HepG2 (cell line): ENCODE measurements around the gene BCL2L1. TPM values are rescaled to one million over a fixed set of nuclear protein-coding genes. Genes with fewer than 3 reads are reported as not detected.

Experiments
- CHD2 ChIP-seq: IDR thresholded peaks from 2 replicates; pipeline ENCODE4 v1.6.1; 2011; ENCODE audit warnings: low read depth, low read length, improper control_type of control experiment
- IKZF1 ChIP-seq: fragments of 450-650 bp; IDR thresholded peaks from 2 replicates; pipeline ENCODE4 v1.7.1; 2016
- NR0B2 ChIP-seq: sonication (generic); formaldehyde crosslinking; IDR thresholded peaks from 2 replicates; pipeline ENCODE4 v1.4.0; 2020; ENCODE audit warnings: mild to moderate bottlenecking, missing genetic modification reagents
- NR2F2 ChIP-seq: IDR thresholded peaks from 2 replicates; pipeline ENCODE4 v1.6.1; 2012; ENCODE audit warnings: low read depth, inconsistent platforms, borderline replicate concordance
- REL ChIP-seq: sonication (generic); formaldehyde crosslinking; conservative IDR thresholded peaks from 2 replicates; pipeline ENCODE4 v1.8.0; 2022; ENCODE audit warnings: mild to moderate bottlenecking, missing genetic modification reagents, moderate library complexity
- RXRA ChIP-seq: sonication (generic); formaldehyde crosslinking; IDR thresholded peaks from 2 replicates; pipeline ENCODE4 v1.5.1; 2020; ENCODE audit warnings: missing genetic modification reagents
- SETDB1 ChIP-seq: sonication (generic); formaldehyde crosslinking; IDR thresholded peaks from 2 replicates; pipeline ENCODE4 v1.5.1; 2020; ENCODE audit warnings: missing genetic modification reagents, mild to moderate bottlenecking, borderline replicate concordance
- ZBTB2 ChIP-seq: sonication (generic); formaldehyde crosslinking; IDR thresholded peaks from 2 replicates; pipeline ENCODE4 v1.8.0; 2022; ENCODE audit warnings: low read depth, missing genetic modification reagents
- ZFP36L1 ChIP-seq: sonication (generic); formaldehyde crosslinking; IDR thresholded peaks from 2 replicates; pipeline ENCODE4 v1.8.0; 2022; ENCODE audit warnings: mild to moderate bottlenecking, missing genetic modification reagents, moderate library complexity
- ZNF138 ChIP-seq: sonication (generic); formaldehyde crosslinking; IDR thresholded peaks from 2 replicates; pipeline ENCODE4 v1.5.0; 2020; ENCODE audit warnings: mild to moderate bottlenecking, low read depth, missing genetic modification reagents
- ZNF263 ChIP-seq: sonication (generic); formaldehyde crosslinking; IDR thresholded peaks from 2 replicates; pipeline ENCODE4 v1.4.0; 2020; ENCODE audit warnings: missing genetic modification reagents
- ZNF468 ChIP-seq: sonication (generic); formaldehyde crosslinking; IDR thresholded peaks from 2 replicates; pipeline ENCODE4 v1.8.0; 2022; ENCODE audit warnings: mild to moderate bottlenecking, moderate library complexity, missing genetic modification reagents
- ZSCAN30 ChIP-seq: sonication (generic); formaldehyde crosslinking; IDR thresholded peaks from 2 replicates; pipeline ENCODE4 v1.5.0; 2020; ENCODE audit warnings: mild to moderate bottlenecking, missing genetic modification reagents
- polyA plus RNA-seq, 8 experiments: library from polyadenylated mRNA; depleted of rRNA in 3 of 8; stranded (reverse) in 7 of 8; unstranded in 1 of 8; fragments of >200 nt; fragmentation: Illumina TruSeq in 4 of 8; extraction: Trizol in 4 of 8; gene quantifications; 2 replicates each; pipeline versions ENCODE4 v1.2.1 to v1.2.3, GENCODE V29; 2011 to 2016; ENCODE audit warnings: low read depth in 4 of 8, missing spikeins in 1 of 8, mixed read lengths in 1 of 8; ENCODE audit not compliant: insufficient read depth in 1 of 8
- total RNA-seq, 5 experiments: library from RNA; depleted of rRNA; stranded (reverse); fragments of >200 nt; fragmentation: Illumina TruSeq; extraction: Trizol; gene quantifications; 2 replicates each; pipeline ENCODE4 v1.2.3, GENCODE V29; 2016; ENCODE audit warnings: low read depth in 1 of 5
- TF ChIP-seq, protein P1 (sequence below): sonication (generic); formaldehyde crosslinking; conservative IDR thresholded peaks from 2 replicates; pipeline ENCODE4 v1.4.0; 2020; ENCODE audit warnings: missing genetic modification reagents
- TF ChIP-seq, protein P2 (sequence below): sonication (generic); formaldehyde crosslinking; IDR thresholded peaks from 2 replicates; pipeline ENCODE4 v1.4.0; 2020; ENCODE audit warnings: missing genetic modification reagents

BCL2L1 gene
- total and polyA plus RNA-seq, 2 of the 13 experiments (the other 11 are each of a cell fraction or from before 2014, with no cell fraction given) = 164 to 258 TPM

DNA sequence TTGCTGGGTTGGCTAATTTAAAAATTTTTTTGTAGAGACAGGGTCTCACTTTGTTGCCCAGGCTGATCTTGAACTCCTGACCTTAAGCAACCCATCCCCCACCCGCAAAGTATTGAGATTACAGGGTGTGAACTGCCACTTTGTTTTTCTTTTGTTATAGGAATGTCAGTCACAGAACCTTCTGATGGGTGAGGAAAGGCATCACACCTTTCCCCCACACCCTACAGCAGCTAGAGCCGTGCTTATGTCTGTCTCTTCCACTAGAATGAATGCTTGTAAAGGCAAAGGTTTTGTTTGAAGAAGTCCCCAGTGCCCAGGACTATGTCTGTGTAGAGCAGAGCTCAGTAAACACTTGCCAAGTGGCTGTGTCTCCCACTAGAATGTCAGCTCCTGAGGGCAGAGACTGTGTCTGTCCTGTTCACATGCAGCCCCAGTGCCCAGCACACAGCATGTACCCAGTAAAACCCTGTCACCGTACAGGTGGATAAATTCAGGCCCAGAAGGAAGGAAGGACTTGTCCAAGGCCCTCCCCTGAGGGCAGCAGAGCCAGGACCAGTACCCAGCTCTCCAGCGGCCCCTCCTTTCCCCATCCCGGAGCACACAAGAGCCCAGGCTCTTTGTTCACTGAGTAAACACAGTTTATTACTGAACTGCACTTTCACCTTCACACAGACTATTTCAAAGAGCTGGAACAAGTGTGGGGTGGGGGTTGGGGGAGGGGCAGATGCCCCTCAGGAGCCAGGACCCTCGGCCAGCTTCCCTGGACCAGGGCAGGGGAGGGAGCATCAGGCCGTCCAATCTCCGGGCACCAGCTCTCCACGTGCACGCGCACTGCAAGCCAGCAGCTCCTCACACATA is 58.6 kb downstream of the BCL2L1 start (continued):
- no peak for TF ChIP-seq REL
- 0 out of 2 replicates have a peak, but pooled peaks have one; percentile 22 for TF ChIP-seq ZBTB2
- TF ChIP-seq, protein P1, sequence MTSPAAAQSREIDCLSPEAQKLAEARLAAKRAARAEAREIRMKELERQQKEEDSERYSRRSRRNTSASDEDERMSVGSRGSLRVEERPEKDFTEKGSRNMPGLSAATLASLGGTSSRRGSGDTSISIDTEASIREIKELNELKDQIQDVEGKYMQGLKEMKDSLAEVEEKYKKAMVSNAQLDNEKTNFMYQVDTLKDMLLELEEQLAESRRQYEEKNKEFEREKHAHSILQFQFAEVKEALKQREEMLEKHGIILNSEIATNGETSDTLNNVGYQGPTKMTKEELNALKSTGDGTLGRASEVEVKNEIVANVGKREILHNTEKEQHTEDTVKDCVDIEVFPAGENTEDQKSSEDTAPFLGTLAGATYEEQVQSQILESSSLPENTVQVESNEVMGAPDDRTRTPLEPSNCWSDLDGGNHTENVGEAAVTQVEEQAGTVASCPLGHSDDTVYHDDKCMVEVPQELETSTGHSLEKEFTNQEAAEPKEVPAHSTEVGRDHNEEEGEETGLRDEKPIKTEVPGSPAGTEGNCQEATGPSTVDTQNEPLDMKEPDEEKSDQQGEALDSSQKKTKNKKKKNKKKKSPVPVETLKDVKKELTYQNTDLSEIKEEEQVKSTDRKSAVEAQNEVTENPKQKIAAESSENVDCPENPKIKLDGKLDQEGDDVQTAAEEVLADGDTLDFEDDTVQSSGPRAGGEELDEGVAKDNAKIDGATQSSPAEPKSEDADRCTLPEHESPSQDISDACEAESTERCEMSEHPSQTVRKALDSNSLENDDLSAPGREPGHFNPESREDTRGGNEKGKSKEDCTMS (CRISPR knock-in tag) = no peak
- TF ChIP-seq, protein P2, sequence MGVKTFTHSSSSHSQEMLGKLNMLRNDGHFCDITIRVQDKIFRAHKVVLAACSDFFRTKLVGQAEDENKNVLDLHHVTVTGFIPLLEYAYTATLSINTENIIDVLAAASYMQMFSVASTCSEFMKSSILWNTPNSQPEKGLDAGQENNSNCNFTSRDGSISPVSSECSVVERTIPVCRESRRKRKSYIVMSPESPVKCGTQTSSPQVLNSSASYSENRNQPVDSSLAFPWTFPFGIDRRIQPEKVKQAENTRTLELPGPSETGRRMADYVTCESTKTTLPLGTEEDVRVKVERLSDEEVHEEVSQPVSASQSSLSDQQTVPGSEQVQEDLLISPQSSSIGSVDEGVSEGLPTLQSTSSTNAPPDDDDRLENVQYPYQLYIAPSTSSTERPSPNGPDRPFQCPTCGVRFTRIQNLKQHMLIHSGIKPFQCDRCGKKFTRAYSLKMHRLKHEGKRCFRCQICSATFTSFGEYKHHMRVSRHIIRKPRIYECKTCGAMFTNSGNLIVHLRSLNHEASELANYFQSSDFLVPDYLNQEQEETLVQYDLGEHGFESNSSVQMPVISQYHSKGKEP = 0 out of 2 replicates have a peak, but pooled peaks have one; percentile 66
- no peak for TF ChIP-seq NR0B2
- TF ChIP-seq CHD2 = no peak
- TF ChIP-seq SETDB1 (CRISPR knock-in tag) = no peak
- TF ChIP-seq ZNF138 (CRISPR knock-in tag) = peak; percentile 27; the same call in 1 of the 2 replicates
- TF ChIP-seq RXRA = peak; percentile 48
- peak; percentile 78 for TF ChIP-seq NR2F2
- TF ChIP-seq ZNF468 (CRISPR knock-in tag) = no peak
- no peak for TF ChIP-seq IKZF1
- TF ChIP-seq ZNF263 (CRISPR knock-in tag) = peak; percentile 6
- TF ChIP-seq ZSCAN30 (CRISPR knock-in tag) = peak; percentile 81; the same call in 1 of the 2 replicates
- 0 out of 2 replicates have a peak, but pooled peaks have one; percentile 63 for TF ChIP-seq ZFP36L1 (CRISPR knock-in tag)
